ENCODE data around the gene IGFL2.
"Not testable (repeated sequence)": the region's sequence is repeated elsewhere in the genome, so short reads cannot be mapped to it uniquely, and the experiment has no call there.

IGFL2 gene

DNA sequence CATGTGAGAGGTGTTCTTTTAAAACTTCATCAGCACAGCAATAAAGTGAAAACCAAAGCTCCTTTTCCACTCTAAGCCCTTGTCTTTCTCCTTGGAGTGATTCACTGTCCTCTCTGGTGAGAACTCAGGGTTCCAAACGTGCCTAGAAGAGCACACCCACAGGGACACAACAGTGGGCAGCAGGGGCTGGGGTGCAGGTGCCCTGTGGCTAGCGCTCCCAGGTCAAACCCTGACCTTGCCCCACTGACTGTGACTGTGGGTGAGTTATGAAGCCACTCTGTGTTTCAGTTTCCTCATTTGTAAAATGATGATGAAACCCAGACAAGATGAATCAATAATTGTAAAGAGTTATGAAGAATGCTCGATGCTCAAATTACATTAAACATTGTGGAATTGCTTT is 43.9 kb downstream of the IGFL2 start:
- Mint-ChIP-seq H3K27ac (no peak overlapping the region), H3K9me3 (no peaks in the 10 kb centered on the region), H3K27me3 (peaks cover 63% of the 10 kb centered on the region), H3K4me3 (no peak overlapping the region), H3K4me1 (no peaks in the 10 kb centered on the region), H3K36me3 (no peaks in the 10 kb centered on the region)
- no peak for ATAC-seq

DNA sequence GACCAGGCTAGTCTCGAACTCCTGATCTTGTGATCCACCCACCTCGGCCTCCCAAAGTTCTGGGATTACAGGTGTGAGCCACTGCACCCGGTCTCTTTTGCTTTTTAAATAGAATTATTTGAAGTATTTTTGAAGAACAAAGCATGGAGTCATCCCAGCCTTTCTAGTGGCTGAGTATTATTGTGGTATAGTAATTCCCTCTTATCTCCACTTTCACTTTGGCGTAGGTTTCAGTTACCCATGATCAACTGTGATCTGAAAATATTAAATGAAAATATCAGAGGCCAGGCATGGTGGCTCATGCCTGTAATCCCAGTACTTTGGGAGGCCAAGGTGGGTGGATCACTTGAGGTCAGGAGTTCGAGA is 44.6 kb downstream of the IGFL2 start:
- peaks cover 70% of the 10 kb centered on the region for H3K27me3 Mint-ChIP-seq
- H3K36me3 Mint-ChIP-seq, H3K27ac Mint-ChIP-seq, H3K9me3 Mint-ChIP-seq, H3K4me3 Mint-ChIP-seq, H3K4me1 Mint-ChIP-seq, ATAC-seq: not testable (repeated sequence)

DNA sequence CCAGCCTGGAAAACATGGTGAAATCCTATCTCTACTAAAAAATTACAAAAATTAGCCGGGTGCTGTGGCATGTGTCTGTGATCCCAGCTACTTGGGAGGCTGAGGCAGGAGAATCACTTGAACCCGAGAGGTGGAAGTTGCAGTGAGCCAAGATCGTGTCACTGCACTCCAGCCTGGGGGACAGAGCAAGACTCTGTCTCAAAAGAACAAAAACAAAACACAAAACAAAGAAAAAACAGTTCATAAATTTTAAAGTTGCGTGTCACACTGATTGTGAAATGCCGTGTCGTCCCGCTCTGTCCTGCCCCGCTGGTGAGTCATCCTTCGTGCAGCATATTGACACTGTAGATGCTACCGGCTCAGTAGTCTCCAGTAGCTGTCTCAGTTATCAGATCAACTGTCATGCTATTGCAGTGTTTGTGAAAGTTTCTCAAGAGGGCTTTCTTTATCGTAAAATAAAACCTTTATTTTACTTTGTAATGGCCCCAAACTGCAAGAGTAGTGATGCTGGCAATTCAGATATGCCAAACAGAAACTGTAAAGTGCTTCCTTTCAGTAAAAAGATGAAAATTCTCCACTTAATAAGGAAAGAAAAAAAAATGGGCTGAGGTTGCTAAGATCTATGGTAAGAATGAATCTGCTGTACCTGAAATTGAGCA is 45.1 kb downstream of the IGFL2 start:
- Mint-ChIP-seq H3K27ac (no peak overlapping the region), H3K36me3 (no peaks in the 10 kb centered on the region), H3K4me1 (no peaks in the 10 kb centered on the region), H3K4me3 (no peak overlapping the region), H3K9me3 (no peaks in the 10 kb centered on the region), H3K27me3 (peaks cover 74% of the 10 kb centered on the region)
- ATAC-seq = no peak

DNA sequence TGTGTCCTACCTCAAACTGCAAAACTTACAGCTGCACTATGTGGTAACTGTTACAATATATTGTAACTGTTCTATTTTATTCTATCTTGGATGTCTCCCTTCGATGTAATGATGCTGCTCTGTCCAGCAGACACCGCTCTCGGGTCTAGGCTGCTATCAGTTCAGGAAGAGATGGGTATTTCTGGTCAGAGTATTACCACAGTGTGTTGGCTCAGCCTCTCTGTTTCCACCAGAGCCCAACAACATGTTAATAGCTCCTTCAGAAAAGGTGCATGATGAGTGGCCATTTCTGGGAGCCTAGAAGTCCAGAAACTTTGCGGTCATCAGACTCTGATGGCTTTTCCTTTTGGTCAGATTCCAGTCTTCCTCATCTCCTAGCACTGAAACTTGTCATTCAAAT is 45.6 kb downstream of the IGFL2 start:
- peaks cover 74% of the 10 kb centered on the region for H3K27me3 Mint-ChIP-seq
- no peak overlapping the region for H3K27ac Mint-ChIP-seq
- H3K9me3 Mint-ChIP-seq = no peaks in the 10 kb centered on the region
- H3K4me1 Mint-ChIP-seq = no peaks in the 10 kb centered on the region
- no peak for ATAC-seq
- no peak overlapping the region for H3K4me3 Mint-ChIP-seq
- no peaks in the 10 kb centered on the region for H3K36me3 Mint-ChIP-seq

DNA sequence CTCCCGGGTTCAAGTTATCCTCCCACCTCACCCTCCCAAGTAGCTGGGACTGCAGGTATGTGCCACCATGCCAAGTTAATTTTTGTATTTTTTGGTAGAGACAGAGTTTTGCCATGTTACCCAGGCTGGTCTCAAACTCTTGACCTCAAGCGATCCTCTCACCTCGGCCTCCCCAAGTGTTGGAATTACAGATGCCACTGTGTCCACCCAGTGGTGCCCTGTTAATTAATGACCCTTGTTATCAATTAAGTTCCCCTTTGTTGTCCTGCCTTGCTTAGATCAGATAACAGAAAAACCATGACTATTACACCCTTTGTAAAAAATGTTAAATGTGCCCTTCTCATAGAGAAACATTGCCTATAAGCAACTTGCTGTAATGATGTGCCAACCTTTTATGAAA is 47.1 kb downstream of the IGFL2 start:
- no peaks in the 10 kb centered on the region for H3K9me3 Mint-ChIP-seq
- H3K36me3 Mint-ChIP-seq = no peaks in the 10 kb centered on the region
- no peak overlapping the region for H3K4me3 Mint-ChIP-seq
- no peak for ATAC-seq
- no peaks in the 10 kb centered on the region for H3K4me1 Mint-ChIP-seq
- no peak overlapping the region for H3K27ac Mint-ChIP-seq
- H3K27me3 Mint-ChIP-seq = peaks cover 64% of the 10 kb centered on the region

DNA sequence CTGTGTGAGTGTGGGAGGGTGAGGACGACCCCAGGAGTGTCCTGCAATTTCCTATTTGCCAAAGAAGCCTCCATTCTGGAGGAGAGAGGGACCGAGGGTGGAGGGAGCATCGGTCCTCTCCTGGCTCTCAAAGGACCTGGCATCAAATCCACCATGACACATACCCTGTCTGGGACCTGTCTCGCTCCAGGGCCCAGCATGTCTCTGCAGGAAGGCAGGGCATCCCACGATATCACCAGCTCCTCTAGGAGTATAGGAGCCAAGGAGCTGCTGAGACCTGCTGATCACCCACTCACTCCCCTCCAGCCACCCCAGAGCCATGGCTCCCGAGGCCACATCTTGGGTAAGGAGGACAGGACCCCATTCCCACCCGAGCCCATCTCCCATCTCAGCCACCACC is 47.9 kb downstream of the IGFL2 start:
- H3K36me3 Mint-ChIP-seq, H3K27ac Mint-ChIP-seq, ATAC-seq, H3K9me3 Mint-ChIP-seq, H3K4me1 Mint-ChIP-seq, H3K4me3 Mint-ChIP-seq: not testable (repeated sequence)
- peaks cover 56% of the 10 kb centered on the region for H3K27me3 Mint-ChIP-seq

DNA sequence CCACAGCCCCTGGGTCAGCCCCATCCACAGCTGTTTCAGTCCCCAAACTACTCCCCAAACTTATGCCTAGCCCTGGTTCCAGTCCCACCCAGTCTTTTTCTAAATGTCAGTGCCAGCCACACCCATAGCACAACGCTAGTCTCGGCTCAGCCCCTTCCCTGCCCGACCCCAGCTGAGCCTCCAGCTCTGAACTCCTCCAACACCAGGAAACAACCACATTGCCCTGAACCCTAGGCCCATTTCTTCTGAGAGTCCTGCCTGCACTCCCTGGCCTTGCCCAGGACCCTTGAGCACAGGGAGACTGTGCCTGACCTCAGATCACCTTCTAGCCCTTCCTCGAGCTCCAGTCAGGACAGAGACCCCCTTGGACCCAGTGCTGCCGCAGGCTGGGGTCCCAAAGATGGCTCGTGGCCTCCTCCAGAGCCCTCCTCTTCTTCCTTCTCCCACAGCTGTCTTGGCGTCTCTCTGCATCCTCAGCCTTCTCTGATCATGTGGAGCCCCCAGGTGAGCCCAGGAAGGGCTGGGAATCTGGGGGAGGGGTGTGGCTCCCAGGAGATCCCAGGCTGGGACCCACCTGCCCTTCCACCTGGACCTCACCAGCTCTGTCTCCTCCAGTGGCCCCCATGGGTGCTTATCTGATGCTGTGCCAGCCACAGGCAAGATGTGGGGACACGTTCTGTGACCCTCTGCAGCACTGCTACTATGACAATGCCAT is 48.5 kb downstream of the IGFL2 start:
- Mint-ChIP-seq H3K27me3 (peaks cover 56% of the 10 kb centered on the region), H3K9me3 (no peaks in the 10 kb centered on the region), H3K36me3 (no peaks in the 10 kb centered on the region), H3K4me3 (no peak overlapping the region), H3K27ac (no peak overlapping the region), H3K4me1 (no peaks in the 10 kb centered on the region)
- ATAC-seq = no peak

DNA sequence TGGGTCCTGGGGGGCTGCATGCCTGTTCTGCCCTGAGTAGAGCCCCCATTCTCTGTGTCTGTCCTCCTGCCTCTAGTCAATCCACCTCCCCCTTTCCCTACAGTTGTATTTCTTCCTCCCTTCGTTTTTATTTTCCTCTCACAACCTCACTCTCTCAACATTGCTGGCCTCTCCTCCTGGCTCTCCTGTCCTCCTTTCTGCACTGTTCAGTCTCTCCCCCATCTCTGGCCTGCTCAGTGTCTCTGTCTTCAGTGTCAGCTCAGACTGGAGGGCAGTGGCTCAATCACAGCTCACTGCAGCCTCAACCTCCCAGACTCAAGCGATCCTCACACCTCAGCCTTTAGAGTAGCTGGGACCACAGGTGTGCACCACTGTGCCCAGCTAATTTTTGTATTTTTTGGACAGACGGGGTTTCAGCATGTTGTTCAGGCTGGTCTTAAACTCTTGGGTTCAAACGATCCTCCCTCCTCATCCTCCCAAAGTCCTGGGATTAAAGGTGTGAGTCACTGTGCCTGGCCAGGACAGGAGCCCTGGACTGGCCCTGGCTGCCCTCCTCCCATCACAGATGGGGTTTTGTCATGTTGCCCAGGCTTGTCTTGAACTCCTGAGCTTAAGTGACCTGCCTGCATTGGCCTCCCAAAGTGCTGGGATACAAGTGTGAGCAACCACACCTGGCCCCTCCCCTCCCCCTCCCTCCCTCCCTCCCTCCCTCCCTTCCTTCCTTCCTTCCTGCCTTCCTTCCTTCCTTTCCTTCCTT is 49.5 kb downstream of the IGFL2 start:
- Mint-ChIP-seq H3K9me3 (no peaks in the 10 kb centered on the region), H3K27ac (no peak overlapping the region), H3K4me1 (no peaks in the 10 kb centered on the region), H3K27me3 (peaks cover 57% of the 10 kb centered on the region), H3K4me3 (no peak overlapping the region), H3K36me3 (no peaks in the 10 kb centered on the region)
- ATAC-seq = no peak

DNA sequence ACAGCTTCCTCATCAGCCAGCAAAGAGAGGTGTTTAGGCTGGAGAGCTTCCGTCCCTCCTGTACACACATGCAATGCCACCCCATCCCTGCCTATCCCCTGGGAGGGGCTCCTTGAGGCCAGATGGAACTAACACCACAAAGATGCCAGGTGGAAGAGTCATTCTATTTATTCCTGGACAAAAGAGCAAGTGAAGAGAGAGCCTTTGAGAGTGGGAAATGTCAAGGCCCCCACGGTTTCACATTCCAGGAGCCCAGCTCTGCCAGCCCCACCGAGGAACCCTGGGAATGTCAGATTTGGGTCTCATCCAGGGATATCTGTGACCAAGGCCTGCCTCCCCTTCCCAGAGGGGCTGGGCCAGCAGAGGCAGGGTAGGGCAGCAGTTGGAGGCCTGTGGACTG is 50.7 kb downstream of the IGFL2 start:
- no peak for ATAC-seq
- H3K27me3 Mint-ChIP-seq = peaks cover 65% of the 10 kb centered on the region
- H3K9me3 Mint-ChIP-seq = no peaks in the 10 kb centered on the region
- no peaks in the 10 kb centered on the region for H3K36me3 Mint-ChIP-seq
- H3K27ac Mint-ChIP-seq = no peak overlapping the region
- no peaks in the 10 kb centered on the region for H3K4me1 Mint-ChIP-seq
- H3K4me3 Mint-ChIP-seq = no peak overlapping the region

DNA sequence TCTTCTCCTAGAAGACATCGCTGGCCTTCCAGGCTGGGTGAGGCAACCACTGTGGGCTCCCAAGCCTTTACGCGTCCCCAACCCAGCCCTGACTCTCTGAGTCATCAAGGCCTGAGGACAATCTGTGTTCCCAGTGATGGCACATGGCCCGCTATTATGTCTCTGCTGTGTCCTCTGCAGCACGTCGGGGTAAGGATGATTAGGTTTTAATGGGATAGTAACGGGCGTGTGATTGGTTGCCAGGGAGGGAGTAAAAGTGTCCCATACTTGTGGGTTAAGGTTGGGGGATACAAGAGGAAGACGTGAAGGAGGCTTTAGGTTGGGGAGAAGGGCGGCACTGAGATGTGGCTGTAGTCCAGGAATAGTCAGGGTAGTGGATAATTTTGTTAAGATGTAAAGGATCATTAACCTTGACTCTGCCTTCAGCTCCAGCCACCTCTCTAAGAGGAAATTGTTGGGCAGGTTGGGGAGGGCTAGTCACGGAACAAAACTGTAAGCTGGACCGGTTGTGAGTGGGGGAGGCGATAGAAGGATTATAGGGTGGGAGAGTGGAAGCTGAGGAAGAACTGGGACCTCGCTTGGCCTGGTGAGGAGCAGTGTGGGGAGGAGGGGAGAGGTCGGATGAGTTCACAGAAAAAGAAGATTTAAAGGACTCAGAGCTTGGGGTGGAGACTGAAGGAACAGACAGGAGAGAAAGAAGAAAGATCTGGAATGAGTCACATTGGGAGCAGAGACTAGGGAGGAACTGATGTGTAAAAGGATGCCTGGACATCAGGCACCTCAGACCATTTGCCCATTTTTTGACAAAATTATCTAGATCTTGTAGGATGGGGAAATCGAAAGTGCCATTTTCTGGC is 53.6 kb downstream of the IGFL2 start:
- Mint-ChIP-seq H3K9me3 (no peaks in the 10 kb centered on the region), H3K27ac (no peak overlapping the region), H3K27me3 (peaks cover 47% of the 10 kb centered on the region), H3K4me1 (no peaks in the 10 kb centered on the region), H3K4me3 (no peak overlapping the region), H3K36me3 (no peaks in the 10 kb centered on the region)
- no peak for ATAC-seq

DNA sequence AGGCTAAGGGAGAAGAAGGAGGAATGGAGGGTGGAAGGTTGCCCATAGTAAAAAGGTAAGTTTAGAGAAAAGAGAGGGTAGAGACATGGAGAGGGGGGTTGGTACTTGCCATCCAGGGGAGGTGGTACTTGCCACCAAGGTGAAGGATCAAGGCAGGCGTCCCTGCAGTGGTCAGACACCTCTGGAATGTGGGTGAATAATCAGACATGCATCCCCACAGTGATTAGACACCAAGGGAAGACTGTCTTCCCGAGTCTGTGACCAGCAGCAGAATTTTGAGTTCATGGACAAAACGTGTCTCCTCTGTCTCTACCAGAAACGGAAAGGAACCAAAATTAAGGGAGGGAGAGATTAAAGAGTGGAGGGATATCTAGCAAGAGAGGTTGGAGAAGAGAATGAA is 54.4 kb downstream of the IGFL2 start:
- Mint-ChIP-seq H3K27ac (no peak overlapping the region), H3K27me3 (peaks cover 40% of the 10 kb centered on the region)

DNA sequence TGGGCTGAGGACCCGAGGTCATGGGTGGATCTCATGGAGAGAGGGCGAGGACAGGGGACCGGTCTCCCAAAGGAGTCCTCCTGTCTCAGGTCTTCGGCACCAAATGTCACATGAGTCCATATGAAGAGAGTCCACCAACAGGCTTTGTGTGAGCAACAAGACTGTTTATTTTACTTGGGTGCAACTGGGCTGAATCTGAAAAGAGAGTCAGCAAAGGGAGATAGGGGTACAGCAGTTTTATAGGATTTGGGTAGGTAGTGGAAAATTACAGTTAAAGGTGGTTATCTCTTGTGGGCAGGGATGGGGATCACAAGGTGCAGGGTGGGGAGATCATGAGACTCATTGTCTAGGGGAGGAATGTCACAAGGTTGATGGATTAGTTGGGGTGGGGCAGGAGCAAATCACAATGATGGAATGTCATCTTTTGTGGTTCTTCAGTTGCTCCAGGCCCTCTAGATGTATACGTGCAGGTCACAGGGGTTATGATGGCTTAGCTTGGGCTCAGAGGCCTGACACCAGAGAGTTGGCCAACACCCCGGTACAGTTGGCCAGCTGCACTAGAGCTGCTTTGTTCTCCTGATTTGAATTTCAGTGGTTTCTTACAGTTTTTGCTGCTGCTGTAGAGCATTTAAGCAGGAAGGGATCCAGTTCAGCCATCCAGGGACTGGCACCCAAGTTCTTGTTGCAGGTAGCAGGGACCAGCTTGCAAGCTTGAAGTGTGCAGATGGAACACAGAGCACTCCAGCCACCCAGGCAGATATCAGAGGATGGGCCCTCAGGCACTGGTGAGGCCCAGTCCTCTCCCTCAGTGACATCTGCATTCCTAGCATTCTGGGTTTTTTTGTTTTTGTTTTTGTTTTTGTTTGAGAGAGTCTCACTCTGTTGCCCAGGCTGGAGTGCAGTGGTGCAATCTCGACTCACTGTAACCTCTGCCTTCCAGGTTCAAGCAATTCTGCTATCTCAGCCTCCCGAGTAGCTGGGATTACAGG is 55.1 kb downstream of the IGFL2 start:
- no peaks in the 10 kb centered on the region for H3K9me3 Mint-ChIP-seq
- peaks cover 34% of the 10 kb centered on the region for H3K27me3 Mint-ChIP-seq
- ATAC-seq = no peak
- H3K36me3 Mint-ChIP-seq = no peaks in the 10 kb centered on the region
- no peak overlapping the region for H3K4me3 Mint-ChIP-seq
- no peaks in the 10 kb centered on the region for H3K4me1 Mint-ChIP-seq
- no peak overlapping the region for H3K27ac Mint-ChIP-seq

More for the DNA sequence above, 54.4 kb downstream of the IGFL2 start:
- no peak for ATAC-seq
- no peak overlapping the region for H3K4me3 Mint-ChIP-seq
- no peaks in the 10 kb centered on the region for H3K9me3 Mint-ChIP-seq
- H3K4me1 Mint-ChIP-seq = no peaks in the 10 kb centered on the region
- no peaks in the 10 kb centered on the region for H3K36me3 Mint-ChIP-seq

DNA sequence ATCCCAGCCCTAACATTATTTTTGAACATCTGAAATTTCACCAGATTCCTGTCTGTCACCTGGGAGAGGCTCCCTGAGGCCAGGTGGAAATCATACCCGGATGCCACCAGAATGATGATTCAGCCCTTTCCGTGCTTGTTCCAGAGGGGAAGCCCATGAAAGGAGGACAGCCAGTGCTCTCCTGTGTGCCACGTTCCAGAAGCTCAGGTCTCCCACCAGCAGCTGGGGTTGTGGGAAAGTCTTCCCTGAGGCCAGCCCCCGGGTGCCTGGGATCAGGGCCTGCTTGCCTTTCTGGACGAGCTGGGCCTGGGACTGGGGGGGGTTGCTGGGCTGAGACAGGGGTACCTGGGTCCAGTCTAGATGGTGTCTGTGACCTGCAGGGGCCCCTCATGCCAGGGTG is 56.0 kb downstream of the IGFL2 start:
- no peak for ATAC-seq
- Mint-ChIP-seq H3K27me3 (peaks cover 34% of the 10 kb centered on the region), H3K9me3 (no peaks in the 10 kb centered on the region), H3K4me1 (no peaks in the 10 kb centered on the region), H3K4me3 (no peak overlapping the region), H3K27ac (no peak overlapping the region), H3K36me3 (no peaks in the 10 kb centered on the region)

DNA sequence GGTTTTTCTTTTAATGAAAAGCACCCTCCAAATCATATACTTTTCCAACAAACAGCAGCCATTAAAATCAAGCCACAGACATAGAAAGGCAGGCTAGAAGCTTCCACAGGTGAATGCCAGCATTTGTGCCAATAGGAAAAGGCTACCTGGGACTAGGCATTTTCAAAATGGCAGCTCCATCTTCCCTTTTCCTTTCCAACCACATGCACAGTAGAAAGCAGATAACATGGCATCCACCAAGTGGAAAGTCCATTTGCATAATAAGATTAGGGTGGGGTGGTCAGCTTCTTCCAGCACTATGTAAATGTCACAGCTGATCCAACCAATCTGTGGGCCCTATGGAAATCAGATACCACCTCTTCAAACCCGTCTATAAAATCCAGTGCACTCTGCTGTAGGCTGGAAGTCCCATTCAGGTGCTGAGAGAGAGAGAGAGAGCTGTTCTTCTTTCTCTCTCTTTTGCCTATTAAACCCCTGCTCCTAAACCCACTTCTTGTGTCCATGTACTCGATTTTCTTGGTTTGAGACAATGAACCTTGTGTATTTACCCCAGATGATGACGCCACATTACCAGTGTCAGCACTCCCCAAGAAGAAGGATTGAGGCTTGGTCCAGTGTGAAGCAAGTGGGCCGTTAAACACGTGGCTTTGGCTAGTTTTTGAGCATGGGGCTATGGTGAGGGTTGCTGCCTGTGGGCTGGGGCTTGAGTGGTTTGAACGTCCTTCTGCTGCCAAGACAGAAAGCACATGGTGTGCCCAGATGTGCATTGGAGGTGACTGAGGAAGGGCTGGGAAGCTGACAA is 57.3 kb downstream of the IGFL2 start:
- Mint-ChIP-seq H3K4me3 (no peak overlapping the region), H3K27ac (no peak overlapping the region), H3K9me3 (no peaks in the 10 kb centered on the region), H3K27me3 (peaks cover 48% of the 10 kb centered on the region), H3K36me3 (no peaks in the 10 kb centered on the region), H3K4me1 (no peaks in the 10 kb centered on the region)
- no peak for ATAC-seq
